ENCODE data around the gene EIF4A3. TPM values are rescaled to one million over a fixed set of nuclear protein-coding genes. Genes with fewer than 3 reads are reported as not detected.

The EIF4A3 gene
- total and polyA plus RNA-seq, 9 of the 15 experiments (the other 6 are each of a cell fraction or from before 2014, with no cell fraction given), result 62.7 to 171 (median 127) TPM

- no peak for TF ChIP-seq CHD7 (IDR thresholded peaks at IDR 0.05; ENCODE audit: low read depth, low read length)
- peak; percentile 85 for TF ChIP-seq BCOR (IDR thresholded peaks at IDR 0.05)
- 0 out of 2 replicates have a peak, but pooled peaks have one; percentile 23 for TF ChIP-seq NFE2 (IDR thresholded peaks at IDR 0.05; ENCODE audit: low read depth)
- TF ChIP-seq SMARCB1 (IDR thresholded peaks at IDR 0.05; ENCODE audit: insufficient read length, low read depth), result no peak
- no peak for TF ChIP-seq HDAC1 (IDR thresholded peaks at IDR 0.05)
- no peak for TF ChIP-seq POLR2B (IDR thresholded peaks at IDR 0.05; ENCODE audit: low read depth, partially characterized antibody)
- no peak for TF ChIP-seq SMAD4 (CRISPR knock-in tag; conservative IDR thresholded peaks at IDR 0.05)
- no peak for TF ChIP-seq CC2D1A (IDR thresholded peaks at IDR 0.05)
- TF ChIP-seq GTF2E2 (tag; IDR thresholded peaks at IDR 0.05), result no peak
- TF ChIP-seq RBM14 (IDR thresholded peaks at IDR 0.05; ENCODE audit: borderline replicate concordance, insufficient read depth, low read depth, low read length), result no peak
- TF ChIP-seq PTRF (tag; IDR thresholded peaks at IDR 0.05), result no peak
- no peak for TF ChIP-seq POLR2A (conservative IDR thresholded peaks at IDR 0.05)
- TF ChIP-seq ARID3B (CRISPR knock-in tag; IDR thresholded peaks at IDR 0.05; ENCODE audit: borderline replicate concordance), result no peak
- TF ChIP-seq TAL1 (IDR thresholded peaks at IDR 0.05), result peak; percentile 31; the same call in 1 of the 2 replicates
- TF ChIP-seq ELK3 (CRISPR knock-in tag; IDR thresholded peaks at IDR 0.05), result no peak
These were observed 22.2 kb upstream of the EIF4A3 start (continued) for GRCh38 chr17:80169107-80169506.
